Raji (cell line): Measurements from ENCODE around the gene DENND2C.

ENCODE experiments used
- POLR2A ChIP-seq: IDR thresholded peaks from 2 replicates; pipeline ENCODE4 v1.6.1; 2011; ENCODE audit warnings: low read depth, low read length, control low read depth; ENCODE audit not compliant: insufficient read depth

DENND2C gene

DNA sequence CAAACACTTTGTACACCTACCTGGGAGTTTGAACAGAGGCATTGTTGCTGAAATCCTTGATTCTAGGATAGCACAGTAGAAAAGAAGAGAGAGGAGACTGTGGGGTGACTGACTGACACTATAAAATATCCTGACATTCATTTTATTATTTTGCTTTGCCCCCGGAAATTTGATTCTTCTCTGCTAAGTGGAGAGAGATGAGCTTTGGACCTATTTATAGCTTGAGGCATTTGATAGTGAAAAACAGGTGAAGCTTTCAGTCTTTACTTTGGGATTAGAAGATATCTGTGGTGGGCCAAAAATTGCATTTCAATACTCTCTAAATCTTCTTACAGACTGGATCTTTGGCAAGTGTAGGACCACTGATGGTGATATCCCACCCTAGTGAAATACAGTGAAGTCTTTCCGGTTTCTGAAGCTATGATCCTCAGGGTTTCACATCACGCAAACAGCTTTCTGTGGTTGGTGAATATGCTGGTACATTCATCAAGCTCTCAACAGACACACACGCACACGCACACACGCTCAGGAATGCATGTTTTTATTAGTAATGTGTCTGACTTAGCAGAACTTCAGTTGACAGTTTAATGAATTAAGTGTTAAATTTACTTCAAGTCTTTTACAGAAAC is 25.7 kb upstream of the DENND2C start, which contains the start of gene AMPD1:
TSS of gene AMPD1 (minus strand) at position 117 of the 629 bp plus-strand sequence. CDS start at position 42, 75 bp downstream.
- no peak for TF ChIP-seq POLR2A

DNA sequence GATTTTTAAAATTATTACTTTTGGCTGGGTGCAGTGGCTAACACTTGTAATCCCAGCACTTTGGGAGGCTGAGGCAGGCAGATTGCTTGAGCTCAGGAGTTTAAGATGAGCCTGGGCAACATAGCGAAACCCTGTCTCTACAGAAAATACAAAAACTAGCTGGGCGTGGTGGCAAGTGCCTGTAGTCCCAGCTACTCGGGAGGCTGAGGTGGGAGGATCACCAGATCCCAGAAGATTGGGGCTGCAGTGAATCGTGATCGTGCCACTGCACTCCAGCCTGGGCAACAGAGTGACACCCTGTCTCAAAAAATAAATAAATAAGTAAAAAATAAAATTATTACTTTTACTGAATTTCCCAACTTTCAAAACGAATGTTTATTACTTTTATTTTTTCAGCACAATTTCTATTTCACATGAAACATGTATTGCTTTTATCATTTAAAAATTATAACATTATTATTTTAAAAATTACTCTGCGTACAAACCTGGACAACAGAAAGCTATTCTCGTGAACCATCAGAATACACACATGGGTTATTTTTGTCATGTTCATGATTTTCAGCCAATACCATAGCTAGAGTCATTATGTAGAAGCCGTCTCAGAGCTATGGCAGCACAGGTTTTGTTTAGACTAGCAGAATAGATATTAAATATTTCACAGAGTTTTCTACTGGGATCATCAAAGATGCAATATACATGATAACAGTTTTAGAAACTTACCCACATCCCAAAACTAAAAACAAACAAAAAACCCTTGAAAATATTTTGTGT is 24.9 kb upstream of the DENND2C start:
- no peak for TF ChIP-seq POLR2A

DNA sequence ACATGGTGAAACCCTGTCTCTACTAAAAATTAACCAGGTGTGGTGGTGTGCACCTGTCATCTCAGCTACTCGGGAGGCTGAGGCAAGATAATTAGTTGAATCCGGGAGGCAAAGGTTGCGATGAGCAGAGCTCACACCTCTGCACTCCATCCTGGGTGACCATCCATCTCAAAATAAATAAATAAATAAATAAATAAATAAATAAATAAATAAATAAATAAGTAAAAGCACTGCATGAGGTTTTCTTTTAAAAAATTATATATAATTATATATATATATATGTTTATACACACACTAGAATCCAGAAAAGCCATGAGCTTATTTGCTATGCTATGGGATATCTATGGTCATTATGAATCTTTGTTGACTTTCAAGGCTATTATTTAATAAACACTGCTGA is 23.1 kb upstream of the DENND2C start:
- TF ChIP-seq POLR2A, result no peak

DNA sequence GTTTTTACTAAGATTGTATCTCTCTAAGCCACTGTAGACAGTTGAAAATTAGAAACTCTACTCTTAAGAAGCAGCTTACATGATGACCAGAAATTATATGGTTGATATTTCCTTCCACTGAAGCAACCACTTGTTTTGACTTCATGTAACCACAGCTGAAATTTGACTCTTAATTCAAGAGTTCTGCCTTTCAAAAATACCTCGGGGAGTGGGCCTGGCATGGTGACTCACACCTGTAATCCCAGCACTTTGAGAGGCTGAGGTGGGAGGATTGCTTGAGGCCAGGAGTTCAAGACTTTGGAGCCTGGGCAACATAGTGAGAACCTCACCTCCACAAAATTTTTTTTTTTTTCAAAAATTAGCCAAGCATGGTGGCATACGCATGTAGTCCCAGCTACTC is 21.2 kb upstream of the DENND2C start:
- no peak for TF ChIP-seq POLR2A

DNA sequence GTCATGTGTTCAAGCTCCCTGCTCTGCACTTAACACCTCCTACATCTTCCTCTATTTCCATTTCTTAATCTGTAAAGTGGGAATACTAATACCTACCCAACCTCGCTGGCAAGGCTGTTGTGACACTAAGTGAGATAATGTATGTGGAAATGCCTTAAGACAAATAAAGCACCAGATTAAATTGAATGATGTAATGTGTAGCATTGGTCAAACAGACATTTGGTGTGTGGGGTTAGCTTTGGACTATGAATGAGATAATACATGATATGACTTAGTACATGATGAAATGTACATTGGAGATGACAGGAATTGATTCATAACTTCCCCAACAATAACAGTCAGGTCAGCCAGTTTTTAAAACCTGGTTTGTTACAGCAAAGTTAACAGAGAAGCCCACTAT is 20.3 kb upstream of the DENND2C start:
- no peak for TF ChIP-seq POLR2A

DNA sequence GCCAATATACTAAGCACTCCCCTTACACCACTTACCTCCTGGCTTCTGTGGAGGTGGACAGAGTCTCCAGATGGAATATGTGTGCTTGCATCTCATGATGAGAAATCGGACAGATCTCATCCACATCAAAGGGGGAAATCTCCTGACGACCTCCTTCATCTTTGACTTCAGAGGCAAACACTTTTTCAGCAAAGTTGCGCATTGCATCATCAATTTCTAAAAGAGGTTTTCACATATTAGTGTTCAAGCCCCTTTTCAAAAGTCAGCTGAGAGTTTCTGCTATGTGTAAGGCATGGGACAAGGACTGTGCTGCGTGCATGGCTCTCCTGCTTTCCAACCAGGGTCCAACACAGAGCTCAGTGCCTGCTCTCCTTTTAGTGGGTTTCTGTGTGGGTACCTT is 18.7 kb upstream of the DENND2C start:
- TF ChIP-seq POLR2A, result no peak

- TF ChIP-seq POLR2A, result no peak
Observed at GRCh38 chr1:114685851-114686250, 16.0 kb upstream of the DENND2C start.

GRCh38 chr1:114677691-114678090 is 7.8 kb upstream of the DENND2C start:
- no peak for TF ChIP-seq POLR2A

- TF ChIP-seq POLR2A, result no peak
Observed at GRCh38 chr1:114676115-114676514, 6.3 kb upstream of the DENND2C start.

DNA sequence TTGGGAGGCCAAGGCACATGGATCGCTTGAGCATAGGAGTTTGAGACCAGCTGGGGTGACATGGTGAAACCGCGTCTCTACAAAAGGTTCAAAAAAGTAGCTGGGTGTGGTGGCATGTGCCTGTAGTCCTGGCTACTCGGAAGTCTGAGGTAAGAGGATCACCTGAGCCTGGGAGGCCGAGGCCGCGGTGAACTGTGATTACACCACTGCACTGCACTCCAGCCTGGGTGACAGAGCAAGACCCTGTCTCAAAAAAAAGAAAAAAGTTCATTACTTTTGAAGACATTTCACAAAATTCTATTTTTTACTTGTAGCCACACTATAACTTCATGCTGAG is 2.1 kb upstream of the DENND2C start:
- TF ChIP-seq POLR2A, result no peak

- no peak for TF ChIP-seq POLR2A
Observed at GRCh38 chr1:114671011-114671938, 1.4 kb upstream of the DENND2C start.

- TF ChIP-seq POLR2A, result no peak
Observed at GRCh38 chr1:114670083-114671010, 498 bp upstream of the DENND2C start.

- TF ChIP-seq POLR2A, result no peak
Observed at GRCh38 chr1:114668784-114669561, 876 bp downstream of the DENND2C start.

DNA sequence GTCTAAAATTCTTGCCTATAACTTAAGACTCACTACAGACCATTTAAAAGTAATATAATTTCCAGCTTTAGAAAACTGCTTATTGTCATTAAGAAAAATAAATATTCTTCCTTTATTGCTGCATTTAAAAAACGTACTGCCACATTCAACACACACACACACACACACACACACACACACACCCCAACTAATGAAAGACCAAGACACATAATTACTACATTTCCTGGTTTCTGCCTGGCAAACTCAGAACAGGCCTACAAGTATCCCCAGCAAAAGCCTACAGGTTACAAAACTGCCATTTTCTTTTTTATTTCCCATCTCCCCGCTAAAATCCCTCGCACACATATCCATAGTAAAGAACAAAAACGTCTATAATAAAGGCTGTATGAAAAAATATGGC is 1.5 kb downstream of the DENND2C start:
- TF ChIP-seq POLR2A, result no peak
